ENCODE measurements around the gene TMEM217. TPM values are rescaled to one million over a fixed set of nuclear protein-coding genes. Genes with fewer than 3 reads are reported as not detected.
"Not testable (repeated sequence)": the region's sequence is repeated elsewhere in the genome, so short reads cannot be mapped to it uniquely, and the experiment has no call there.

TMEM217 gene
- total RNA-seq, 1 donor from 2014 or later: 0.51 TPM

GRCh38 chr6:37218511-37218910, 39.4 kb downstream of the TMEM217 start:
- DNase-seq (ENCODE audit: low spot score): no peak

GRCh38 chr6:37218061-37218460, 39.9 kb downstream of the TMEM217 start:
- DNase-seq (ENCODE audit: low spot score): no peak

- no peak for DNase-seq (ENCODE audit: low spot score)
These were observed 45.7 kb downstream of the TMEM217 start for GRCh38 chr6:37212268-37212667.

GRCh38 chr6:37210313-37210968, 47.5 kb downstream of the TMEM217 start:
- no peak for DNase-seq (ENCODE audit: low spot score)

GRCh38 chr6:37209461-37210205, 48.3 kb downstream of the TMEM217 start:
- DNase-seq (ENCODE audit: low spot score): no peak

GRCh38 chr6:37208793-37209192, 49.2 kb downstream of the TMEM217 start:
- DNase-seq (ENCODE audit: low spot score): no peak

GRCh38 chr6:37207903-37208456, 50.0 kb downstream of the TMEM217 start:
- peak; percentile 94 for DNase-seq (ENCODE audit: low spot score)

GRCh38 chr6:37206622-37207021, 51.3 kb downstream of the TMEM217 start:
- no peak for DNase-seq (ENCODE audit: low spot score)

GRCh38 chr6:37205997-37206340, 52.0 kb downstream of the TMEM217 start:
- DNase-seq (ENCODE audit: low spot score): no peak

GRCh38 chr6:37205175-37205996, 52.6 kb downstream of the TMEM217 start:
- DNase-seq (ENCODE audit: low spot score): no peak

- no peak for DNase-seq (ENCODE audit: low spot score)
These were observed 53.8 kb downstream of the TMEM217 start for GRCh38 chr6:37204014-37204751.

GRCh38 chr6:37202788-37203491, 55.0 kb downstream of the TMEM217 start:
- no peak for DNase-seq (ENCODE audit: low spot score)

- peak; percentile 20 for DNase-seq (ENCODE audit: low spot score)
These were observed 56.2 kb downstream of the TMEM217 start for GRCh38 chr6:37201726-37202125.

GRCh38 chr6:37200085-37200484, 57.9 kb downstream of the TMEM217 start:
- peak; percentile 60 for DNase-seq (ENCODE audit: low spot score)

GRCh38 chr6:37196451-37196850, 61.5 kb downstream of the TMEM217 start:
- DNase-seq (ENCODE audit: low spot score): not testable (repeated sequence)

GRCh38 chr6:37194886-37195285, 63.1 kb downstream of the TMEM217 start:
- not testable (repeated sequence) for DNase-seq (ENCODE audit: low spot score)

- DNase-seq (ENCODE audit: low spot score): no peak
These were observed 65.3 kb downstream of the TMEM217 start for GRCh38 chr6:37192666-37193065.

- DNase-seq (ENCODE audit: low spot score): no peak
These were observed 67.8 kb downstream of the TMEM217 start for GRCh38 chr6:37190159-37190535.

GRCh38 chr6:37188962-37189510, 68.9 kb downstream of the TMEM217 start:
- DNase-seq (ENCODE audit: low spot score): no peak
